Hepatocyte (in vitro differentiated cells): ENCODE data around the gene FABP3.

Experiments used
- EZH2 ChIP-seq: fragments of 200-600 bp; sonication (generic); IDR thresholded peaks from 2 replicates; pipeline ENCODE4 v1.6.1; 2016; ENCODE audit warnings: antibody characterized with exemption, mild to moderate bottlenecking, borderline replicate concordance
- EZH2phosphoT487 ChIP-seq: fragments of 200-600 bp; sonication (generic); IDR thresholded peaks from one replicate; pipeline ENCODE4 v1.6.1; 2018; ENCODE audit warnings: antibody characterized with exemption, mild to moderate bottlenecking, low read depth, moderate library complexity; ENCODE audit not compliant: unreplicated experiment, severe bottlenecking
- TF ChIP-seq, protein P1 (sequence below): fragments of 200-600 bp; sonication (generic); IDR thresholded peaks from 2 replicates; pipeline ENCODE4 v1.5.1; 2016; ENCODE audit warnings: antibody characterized with exemption, mild to moderate bottlenecking; ENCODE audit not compliant: poor library complexity

DNA sequence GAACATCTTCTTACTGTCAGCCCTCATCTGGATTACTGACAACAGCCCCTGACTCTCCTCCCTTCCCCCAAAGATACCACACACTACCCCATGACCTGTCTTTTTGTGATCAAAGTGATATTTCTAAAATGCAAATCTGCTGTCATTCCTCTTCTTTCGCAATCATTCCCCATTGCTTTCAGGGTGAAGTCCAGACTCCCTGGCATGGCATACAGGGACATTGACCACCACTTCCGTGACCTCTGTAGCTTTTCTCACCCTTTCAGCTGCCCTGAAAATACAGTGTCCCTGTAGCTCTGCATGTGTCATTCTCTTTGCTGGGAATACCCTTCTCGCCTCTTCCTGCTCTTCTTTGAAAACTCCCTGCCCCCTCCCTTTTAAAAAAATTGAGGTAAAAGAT, 44.3 kb upstream of the FABP3 start:
- TF ChIP-seq, protein P1, sequence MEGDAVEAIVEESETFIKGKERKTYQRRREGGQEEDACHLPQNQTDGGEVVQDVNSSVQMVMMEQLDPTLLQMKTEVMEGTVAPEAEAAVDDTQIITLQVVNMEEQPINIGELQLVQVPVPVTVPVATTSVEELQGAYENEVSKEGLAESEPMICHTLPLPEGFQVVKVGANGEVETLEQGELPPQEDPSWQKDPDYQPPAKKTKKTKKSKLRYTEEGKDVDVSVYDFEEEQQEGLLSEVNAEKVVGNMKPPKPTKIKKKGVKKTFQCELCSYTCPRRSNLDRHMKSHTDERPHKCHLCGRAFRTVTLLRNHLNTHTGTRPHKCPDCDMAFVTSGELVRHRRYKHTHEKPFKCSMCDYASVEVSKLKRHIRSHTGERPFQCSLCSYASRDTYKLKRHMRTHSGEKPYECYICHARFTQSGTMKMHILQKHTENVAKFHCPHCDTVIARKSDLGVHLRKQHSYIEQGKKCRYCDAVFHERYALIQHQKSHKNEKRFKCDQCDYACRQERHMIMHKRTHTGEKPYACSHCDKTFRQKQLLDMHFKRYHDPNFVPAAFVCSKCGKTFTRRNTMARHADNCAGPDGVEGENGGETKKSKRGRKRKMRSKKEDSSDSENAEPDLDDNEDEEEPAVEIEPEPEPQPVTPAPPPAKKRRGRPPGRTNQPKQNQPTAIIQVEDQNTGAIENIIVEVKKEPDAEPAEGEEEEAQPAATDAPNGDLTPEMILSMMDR, result no peak
- TF ChIP-seq EZH2 (no peak), EZH2phosphoT487 (no peak)
